ENCODE results near the gene PRDM2. TPM values are rescaled to one million over a fixed set of nuclear protein-coding genes. Genes with fewer than 3 reads are reported as not detected.

The PRDM2 gene
- total and polyA plus RNA-seq, 2 donors from 2014 or later, result 8.2 to 42.6 TPM

DNA sequence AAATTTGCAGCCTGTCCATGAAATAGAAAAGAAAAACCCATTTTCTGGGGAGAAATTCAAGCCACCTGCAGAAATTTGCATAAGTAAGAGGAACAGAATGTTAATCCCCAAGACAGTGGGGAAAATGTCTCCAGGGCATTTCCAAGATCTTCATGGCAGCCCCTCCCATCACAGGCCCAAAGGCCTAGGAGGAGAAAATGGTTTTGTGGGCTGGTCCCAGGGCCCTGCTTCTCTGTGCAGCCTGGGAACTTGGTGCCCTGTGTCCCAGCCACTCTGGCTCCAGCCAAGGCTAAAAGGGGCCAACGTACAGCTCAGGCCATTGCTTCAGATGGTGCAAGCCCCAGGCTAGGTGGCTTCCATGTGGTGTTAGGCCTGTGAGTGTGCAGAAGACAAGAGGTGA is 155.6 kb downstream of the PRDM2 start:
- Histone ChIP-seq H3K27me3 (ENCODE audit: control insufficient read depth, insufficient read depth, low read length) (no peaks in the 10 kb centered on the region), H3K4me1 (ENCODE audit: control insufficient read depth in 2 of 3, insufficient read depth in 2 of 3, low read depth in 1 of 3, low read length in 3 of 3) (no peaks in the 10 kb centered on the region), H3K36me3 (ENCODE audit: control insufficient read depth in 2 of 3, insufficient read depth in 3 of 3, low read length in 3 of 3) (no peaks in the 10 kb centered on the region), H3K9ac (ENCODE audit: low read length in 3 of 3) (no peak overlapping the region), H3K9me3 (ENCODE audit: control insufficient read depth in 2 of 3, insufficient read depth in 1 of 3, low read length in 3 of 3) (peaks cover 0 to 8% (median 0%) of the 10 kb centered on the region in 3 donors), H3K4me3 (ENCODE audit: low read length in 3 of 3) (no peak overlapping the region), H3K27ac (ENCODE audit: low read depth in 2 of 2, low read length in 2 of 2) (no peak overlapping the region)
- DNase-seq (no peak), FAIRE-seq (no peak)
- intact Hi-C loops (cut with DNase I), result no loop called here
- TF ChIP-seq, protein P1, sequence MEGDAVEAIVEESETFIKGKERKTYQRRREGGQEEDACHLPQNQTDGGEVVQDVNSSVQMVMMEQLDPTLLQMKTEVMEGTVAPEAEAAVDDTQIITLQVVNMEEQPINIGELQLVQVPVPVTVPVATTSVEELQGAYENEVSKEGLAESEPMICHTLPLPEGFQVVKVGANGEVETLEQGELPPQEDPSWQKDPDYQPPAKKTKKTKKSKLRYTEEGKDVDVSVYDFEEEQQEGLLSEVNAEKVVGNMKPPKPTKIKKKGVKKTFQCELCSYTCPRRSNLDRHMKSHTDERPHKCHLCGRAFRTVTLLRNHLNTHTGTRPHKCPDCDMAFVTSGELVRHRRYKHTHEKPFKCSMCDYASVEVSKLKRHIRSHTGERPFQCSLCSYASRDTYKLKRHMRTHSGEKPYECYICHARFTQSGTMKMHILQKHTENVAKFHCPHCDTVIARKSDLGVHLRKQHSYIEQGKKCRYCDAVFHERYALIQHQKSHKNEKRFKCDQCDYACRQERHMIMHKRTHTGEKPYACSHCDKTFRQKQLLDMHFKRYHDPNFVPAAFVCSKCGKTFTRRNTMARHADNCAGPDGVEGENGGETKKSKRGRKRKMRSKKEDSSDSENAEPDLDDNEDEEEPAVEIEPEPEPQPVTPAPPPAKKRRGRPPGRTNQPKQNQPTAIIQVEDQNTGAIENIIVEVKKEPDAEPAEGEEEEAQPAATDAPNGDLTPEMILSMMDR (IDR thresholded peaks at IDR 0.05; ENCODE audit: borderline replicate concordance, extremely low read depth, insufficient read depth), result no peak

DNA sequence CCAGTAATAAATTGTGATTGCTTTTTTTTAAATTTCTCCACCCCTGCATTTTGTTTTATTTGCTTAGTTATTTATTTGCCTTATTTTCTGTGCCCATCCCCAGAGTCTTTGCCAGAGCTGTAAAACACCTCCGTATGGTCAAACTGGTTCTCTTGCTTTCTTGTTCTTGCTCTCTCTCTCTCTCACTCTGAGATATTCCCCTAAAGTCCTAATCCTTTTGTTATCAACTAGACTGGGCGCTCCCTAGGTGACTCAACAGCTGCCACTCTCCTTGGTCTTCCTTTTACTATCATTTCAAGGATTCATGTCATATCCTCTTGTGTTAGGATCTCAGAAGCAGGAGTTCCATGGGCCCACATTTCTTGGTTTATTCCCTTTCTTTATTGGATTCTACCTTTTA is 160.0 kb downstream of the PRDM2 start:
- no peak for FAIRE-seq
- H3K4me3 ChIP-seq (ENCODE audit: low read length in 3 of 3), result no peak overlapping the region
- TF ChIP-seq, protein P1 (IDR thresholded peaks at IDR 0.05; ENCODE audit: borderline replicate concordance, extremely low read depth, insufficient read depth), result no peak

DNA sequence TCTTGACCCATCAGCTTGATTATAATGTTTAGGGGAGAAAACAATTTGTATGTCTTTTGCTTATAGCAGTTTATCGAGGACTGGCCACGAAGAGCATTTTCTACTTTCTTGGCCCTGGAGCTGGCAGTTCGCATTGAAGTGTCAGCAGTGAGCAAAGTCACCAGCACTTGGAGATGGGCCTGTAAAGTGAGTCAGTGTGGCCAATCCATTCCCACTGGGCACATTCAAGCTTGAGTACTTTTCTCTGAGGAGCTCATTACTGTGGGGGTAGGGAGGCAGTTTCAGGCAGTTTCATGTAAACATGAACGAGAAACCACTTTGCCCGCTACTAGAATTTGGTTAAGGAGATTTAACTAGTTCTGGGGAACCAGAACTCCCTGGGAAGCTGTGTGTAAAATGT is 164.8 kb downstream of the PRDM2 start:
- DNase-seq (no peak), FAIRE-seq (no peak)
- Histone ChIP-seq H3K4me3 (ENCODE audit: low read length in 3 of 3) (no peak overlapping the region), H3K4me1 (ENCODE audit: control insufficient read depth in 2 of 3, insufficient read depth in 2 of 3, low read depth in 1 of 3, low read length in 3 of 3) (no peaks in the 10 kb centered on the region), H3K36me3 (ENCODE audit: control insufficient read depth in 2 of 3, insufficient read depth in 3 of 3, low read length in 3 of 3) (no peaks in the 10 kb centered on the region), H3K27ac (ENCODE audit: low read depth in 2 of 2, low read length in 2 of 2) (no peak overlapping the region), H3K9me3 (ENCODE audit: control insufficient read depth in 2 of 3, insufficient read depth in 1 of 3, low read length in 3 of 3) (no peaks in the 10 kb centered on the region), H3K9ac (ENCODE audit: low read length in 3 of 3) (no peak overlapping the region), H3K27me3 (ENCODE audit: control insufficient read depth, insufficient read depth, low read length) (no peaks in the 10 kb centered on the region)
- TF ChIP-seq, protein P1 (IDR thresholded peaks at IDR 0.05; ENCODE audit: borderline replicate concordance, extremely low read depth, insufficient read depth), result no peak
- intact Hi-C loops (cut with DNase I), result no loop called here

More for the DNA sequence above, 160.0 kb downstream of the PRDM2 start:
- no peaks in the 10 kb centered on the region for H3K4me1 ChIP-seq (ENCODE audit: control insufficient read depth in 2 of 3, insufficient read depth in 2 of 3, low read depth in 1 of 3, low read length in 3 of 3)
- H3K27ac ChIP-seq (ENCODE audit: low read depth in 2 of 2, low read length in 2 of 2), result no peak overlapping the region
- H3K36me3 ChIP-seq (ENCODE audit: control insufficient read depth in 2 of 3, insufficient read depth in 3 of 3, low read length in 3 of 3), result no peaks in the 10 kb centered on the region
- no peaks in the 10 kb centered on the region for H3K27me3 ChIP-seq (ENCODE audit: control insufficient read depth, insufficient read depth, low read length)
- intact Hi-C loops (cut with DNase I), result no loop called here
- DNase-seq, result no peak
- H3K9me3 ChIP-seq (ENCODE audit: control insufficient read depth in 2 of 3, insufficient read depth in 1 of 3, low read length in 3 of 3), result peaks cover 0 to 8% (median 0%) of the 10 kb centered on the region in 3 donors
- H3K9ac ChIP-seq (ENCODE audit: low read length in 3 of 3), result no peak overlapping the region

DNA sequence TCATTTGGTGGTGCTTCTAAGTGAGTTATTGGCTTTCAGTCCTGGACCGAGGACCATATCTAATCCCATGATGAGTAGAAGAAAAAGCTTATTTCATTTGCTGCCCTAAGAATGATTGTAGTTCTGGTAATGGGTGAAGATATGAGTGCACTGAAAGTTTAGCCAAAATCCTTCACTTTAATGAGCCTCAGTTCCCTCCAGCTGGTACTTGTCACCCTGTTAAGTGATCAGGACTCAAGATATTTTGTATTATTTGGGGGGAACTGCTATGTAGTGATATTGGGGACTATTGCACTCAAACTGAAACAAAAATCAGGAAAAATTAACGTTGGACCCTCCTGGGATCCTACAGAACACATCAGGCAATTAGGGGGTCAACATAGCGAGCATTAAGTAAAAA is 165.9 kb downstream of the PRDM2 start:
- no peak overlapping the region for H3K9ac ChIP-seq (ENCODE audit: low read length in 3 of 3)
- intact Hi-C loops (cut with DNase I), result no loop called here
- no peaks in the 10 kb centered on the region for H3K9me3 ChIP-seq (ENCODE audit: control insufficient read depth in 2 of 3, insufficient read depth in 1 of 3, low read length in 3 of 3)
- no peaks in the 10 kb centered on the region for H3K27me3 ChIP-seq (ENCODE audit: control insufficient read depth, insufficient read depth, low read length)
- TF ChIP-seq, protein P1 (IDR thresholded peaks at IDR 0.05; ENCODE audit: borderline replicate concordance, extremely low read depth, insufficient read depth), result no peak
- H3K36me3 ChIP-seq (ENCODE audit: control insufficient read depth in 2 of 3, insufficient read depth in 3 of 3, low read length in 3 of 3), result no peaks in the 10 kb centered on the region
- no peaks in the 10 kb centered on the region for H3K4me1 ChIP-seq (ENCODE audit: control insufficient read depth in 2 of 3, insufficient read depth in 2 of 3, low read depth in 1 of 3, low read length in 3 of 3)
- no peak for DNase-seq
- no peak overlapping the region for H3K4me3 ChIP-seq (ENCODE audit: low read length in 3 of 3)
- FAIRE-seq, result no peak
- no peak overlapping the region for H3K27ac ChIP-seq (ENCODE audit: low read depth in 2 of 2, low read length in 2 of 2)
